Mesendoderm (in vitro differentiated cells): Measurements from ENCODE around the gene DNAJA3.

Experiments
- DNase-seq: peaks from one replicate; pipeline ENCODE4 v3.0.0; 2013
- H2AK5ac ChIP-seq: 2 replicates; pipeline ENCODE4 v1.6.1; 2013; ENCODE audit warnings: low read length, inconsistent platforms
- H2BK120ac ChIP-seq: 2 replicates; pipeline ENCODE4 v1.6.1; 2013; ENCODE audit warnings: low read depth, mild to moderate bottlenecking, low read length, moderate library complexity, mixed read lengths
- H2BK15ac ChIP-seq: replicated peaks from 2 replicates; pipeline ENCODE4 v1.6.1; 2013; ENCODE audit warnings: low read depth, mild to moderate bottlenecking, moderate library complexity
- H2BK5ac ChIP-seq: 2 replicates; pipeline ENCODE4 v1.6.1; 2013; ENCODE audit warnings: low read length, inconsistent platforms
- H3K18ac ChIP-seq: 2 replicates; pipeline ENCODE4 v1.6.1; 2013; ENCODE audit warnings: mild to moderate bottlenecking, low read length, mixed read lengths
- H3K23ac ChIP-seq: one replicate; pipeline ENCODE4 v1.6.1; 2013; ENCODE audit warnings: low read length
- H3K27ac ChIP-seq: 2 replicates; pipeline ENCODE4 v1.5.1; 2013; ENCODE audit warnings: low read depth, mild to moderate bottlenecking, inconsistent platforms, low read length, moderate library complexity
- H3K27me3 ChIP-seq: 2 replicates; pipeline ENCODE4 v1.6.1; 2013; ENCODE audit warnings: low read length, control low read depth, mild to moderate bottlenecking, inconsistent platforms; ENCODE audit not compliant: insufficient read depth, poor library complexity
- H3K36me3 ChIP-seq: 2 replicates; pipeline ENCODE4 v1.6.1; 2013; ENCODE audit warnings: low read length, inconsistent platforms; ENCODE audit not compliant: control insufficient read depth, insufficient read depth
- H3K4ac ChIP-seq: one replicate; pipeline ENCODE4 v1.6.1; 2013; ENCODE audit warnings: low read depth, mild to moderate bottlenecking, low read length, moderate library complexity
- H3K4me1 ChIP-seq: 2 replicates; pipeline ENCODE4 v1.6.1; 2013; ENCODE audit warnings: low read depth, low read length, inconsistent platforms; ENCODE audit not compliant: control insufficient read depth
- H3K4me2 ChIP-seq: 2 replicates; pipeline ENCODE4 v1.6.1; 2013; ENCODE audit warnings: low read length
- H3K4me3 ChIP-seq: 2 replicates; pipeline ENCODE4 v1.5.1; 2013; ENCODE audit warnings: mild to moderate bottlenecking, low read length
- H3K56ac ChIP-seq: one replicate; pipeline ENCODE4 v1.6.1; 2013; ENCODE audit warnings: low read length
- H3K79me1 ChIP-seq: 2 replicates; pipeline ENCODE4 v1.6.1; 2013; ENCODE audit warnings: low read length, inconsistent platforms
- H3K79me2 ChIP-seq: 2 replicates; pipeline ENCODE4 v1.6.1; 2013; ENCODE audit warnings: mild to moderate bottlenecking, low read length; ENCODE audit not compliant: control insufficient read depth, insufficient read depth
- H3K9ac ChIP-seq: 2 replicates; pipeline ENCODE4 v1.6.1; 2013; ENCODE audit warnings: low read length, inconsistent platforms
- H4K5ac ChIP-seq: one replicate; pipeline ENCODE4 v1.6.1; 2013; ENCODE audit warnings: low read length
- H4K8ac ChIP-seq: one replicate; pipeline ENCODE4 v1.6.1; 2013; ENCODE audit warnings: low read depth, mild to moderate bottlenecking, control low read depth, low read length, moderate library complexity
- WGBS: extraction: QIAGEN DNeasy Blood & Tissue Kit; methylation state at CpG from one replicate; pipeline ENCODE4 v1.1.7; 2013; ENCODE audit warnings: low lambda C conversion rate, missing lambda C conversion rate; ENCODE audit not compliant: insufficient coverage; ENCODE audit errors: extremely low coverage; 5-methylcytosine and 5-hydroxymethylcytosine counted together

The DNAJA3 gene

GRCh38 chr16:4383591-4384444 lies 41.9 kb upstream of the DNAJA3 start:
- H3K4me2 ChIP-seq, result no peak overlapping the region
- H3K36me3 ChIP-seq, result no peaks in the 10 kb centered on the region
- H4K8ac ChIP-seq, result no peak overlapping the region
- no peak overlapping the region for H2BK15ac ChIP-seq
- H3K4me3 ChIP-seq, result no peak overlapping the region
- no peaks in the 10 kb centered on the region for H3K79me2 ChIP-seq
- DNase-seq, result no peak
- H3K27ac ChIP-seq, result no peak overlapping the region
- H2BK5ac ChIP-seq, result no peak overlapping the region
- peaks cover 4% of the 10 kb centered on the region for H3K4me1 ChIP-seq
- no peak overlapping the region for H2AK5ac ChIP-seq
- H3K27me3 ChIP-seq, result no peaks in the 10 kb centered on the region
- no peaks in the 10 kb centered on the region for H3K79me1 ChIP-seq
- no CpG with 5 or more reads among the region's 12 CpGs for WGBS
- H3K9ac ChIP-seq, result no peak overlapping the region
- H3K23ac ChIP-seq, result no peak overlapping the region
- H2BK120ac ChIP-seq, result no peak overlapping the region
- no peak overlapping the region for H3K4ac ChIP-seq
- no peak overlapping the region for H3K18ac ChIP-seq
- no peak overlapping the region for H4K5ac ChIP-seq
- H3K56ac ChIP-seq, result no peak overlapping the region

GRCh38 chr16:4384509-4384942 lies 41.1 kb upstream of the DNAJA3 start:
- no peaks in the 10 kb centered on the region for H3K79me2 ChIP-seq
- H3K4me1 ChIP-seq, result peaks cover 6% of the 10 kb centered on the region
- H3K56ac ChIP-seq, result no peak overlapping the region
- H3K4me3 ChIP-seq, result no peak overlapping the region
- DNase-seq, result no peak
- H4K8ac ChIP-seq, result no peak overlapping the region
- no peak overlapping the region for H2BK120ac ChIP-seq
- H3K9ac ChIP-seq, result no peak overlapping the region
- no CpG with 5 or more reads among the region's 20 CpGs for WGBS
- H3K36me3 ChIP-seq, result no peaks in the 10 kb centered on the region
- no peak overlapping the region for H3K4ac ChIP-seq
- no peaks in the 10 kb centered on the region for H3K27me3 ChIP-seq
- no peak overlapping the region for H2BK5ac ChIP-seq
- no peak overlapping the region for H3K23ac ChIP-seq
- no peaks in the 10 kb centered on the region for H3K79me1 ChIP-seq
- no peak overlapping the region for H3K4me2 ChIP-seq
- H2BK15ac ChIP-seq, result no peak overlapping the region
- no peak overlapping the region for H4K5ac ChIP-seq
- no peak overlapping the region for H3K27ac ChIP-seq
- no peak overlapping the region for H3K18ac ChIP-seq
- no peak overlapping the region for H2AK5ac ChIP-seq

GRCh38 chr16:4385066-4385788 lies 40.4 kb upstream of the DNAJA3 start:
- no peak overlapping the region for H2BK120ac ChIP-seq
- H3K79me1 ChIP-seq, result no peaks in the 10 kb centered on the region
- H3K79me2 ChIP-seq, result no peaks in the 10 kb centered on the region
- no peak for DNase-seq
- no peak overlapping the region for H2BK5ac ChIP-seq
- H4K5ac ChIP-seq, result no peak overlapping the region
- H3K4ac ChIP-seq, result no peak overlapping the region
- no peak overlapping the region for H2BK15ac ChIP-seq
- no peak overlapping the region for H3K4me2 ChIP-seq
- peaks cover 6% of the 10 kb centered on the region for H3K4me1 ChIP-seq
- H3K27ac ChIP-seq, result no peak overlapping the region
- no peak overlapping the region for H3K4me3 ChIP-seq
- no peak overlapping the region for H3K9ac ChIP-seq
- WGBS, result no CpG with 5 or more reads among the region's 20 CpGs
- H3K23ac ChIP-seq, result no peak overlapping the region
- no peaks in the 10 kb centered on the region for H3K36me3 ChIP-seq
- no peak overlapping the region for H3K56ac ChIP-seq
- no peak overlapping the region for H4K8ac ChIP-seq
- no peak overlapping the region for H3K18ac ChIP-seq
- H2AK5ac ChIP-seq, result no peak overlapping the region
- no peaks in the 10 kb centered on the region for H3K27me3 ChIP-seq

DNA sequence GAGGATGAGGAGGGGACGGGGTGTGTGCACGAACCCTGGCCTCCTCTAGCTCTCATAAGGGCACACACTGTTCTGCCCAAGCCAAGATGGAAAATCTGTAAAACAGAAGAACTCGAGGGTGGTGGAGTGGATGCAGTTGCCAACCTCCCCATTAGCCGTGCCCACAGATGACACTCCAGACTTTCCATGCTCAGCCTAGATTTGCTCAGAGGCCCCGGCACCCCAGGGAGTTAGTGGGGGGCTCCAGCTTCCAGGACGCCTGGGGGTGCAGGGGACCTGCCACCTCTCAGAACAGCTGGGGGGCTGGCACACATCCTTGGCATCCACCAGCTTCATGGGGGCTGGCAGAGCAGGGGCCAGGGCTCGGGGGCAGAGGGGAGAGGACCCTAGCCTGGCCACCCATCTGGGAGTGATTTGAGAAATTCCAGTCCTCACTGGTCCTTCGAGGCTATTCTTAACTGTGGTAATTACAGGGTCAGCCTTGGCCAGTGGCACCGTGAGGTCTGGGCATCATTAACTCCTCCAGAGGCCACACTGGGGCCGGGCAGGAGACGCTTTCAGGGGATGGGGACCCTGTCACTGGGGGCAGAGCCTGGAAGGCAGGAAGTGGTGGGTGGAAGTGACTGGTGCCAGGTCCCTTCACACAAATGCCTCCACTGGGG lies 39.7 kb upstream of the DNAJA3 start:
- DNase-seq, result no peak
- Histone ChIP-seq H3K9ac (no peak overlapping the region), H3K79me2 (no peaks in the 10 kb centered on the region), H3K27me3 (no peaks in the 10 kb centered on the region), H3K4me1 (peaks cover 6% of the 10 kb centered on the region), H2BK15ac (no peak overlapping the region), H3K56ac (no peak overlapping the region), H4K8ac (no peak overlapping the region), H3K27ac (no peak overlapping the region), H3K4me3 (no peak overlapping the region), H3K23ac (no peak overlapping the region), H2BK120ac (no peak overlapping the region), H2BK5ac (no peak overlapping the region), H2AK5ac (no peak overlapping the region), H4K5ac (no peak overlapping the region), H3K18ac (no peak overlapping the region), H3K36me3 (no peaks in the 10 kb centered on the region), H3K79me1 (no peaks in the 10 kb centered on the region), H3K4ac (no peak overlapping the region), H3K4me2 (no peak overlapping the region)
- WGBS, result no CpG with 5 or more reads among the region's 11 CpGs

DNA sequence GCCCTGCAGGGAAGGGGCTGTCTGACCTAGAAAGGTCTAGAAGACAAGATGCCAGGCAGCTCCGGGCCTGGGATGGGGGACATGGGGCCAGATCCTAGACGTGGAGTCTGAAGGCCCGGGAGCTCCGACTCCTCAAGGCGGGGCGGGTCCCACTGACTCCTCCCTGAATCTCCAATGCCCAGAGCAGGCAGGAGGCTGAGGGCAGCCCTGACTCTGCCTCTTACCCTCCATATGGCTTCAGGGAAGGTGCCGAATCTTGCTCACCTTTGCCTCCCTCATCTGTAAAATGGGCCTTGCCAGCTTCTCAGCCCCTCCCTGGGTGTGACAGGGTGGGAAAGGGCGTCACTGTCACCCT lies 39.2 kb upstream of the DNAJA3 start:
- WGBS, result no CpG with 5 or more reads among the region's 8 CpGs

More for the DNA sequence above, 39.2 kb upstream of the DNAJA3 start:
- no peak overlapping the region for H3K27ac ChIP-seq
- no peak overlapping the region for H3K23ac ChIP-seq
- H3K36me3 ChIP-seq, result no peaks in the 10 kb centered on the region
- no peak overlapping the region for H4K8ac ChIP-seq
- H2BK120ac ChIP-seq, result no peak overlapping the region
- no peak overlapping the region for H3K4me3 ChIP-seq
- no peak overlapping the region for H2BK15ac ChIP-seq
- H3K18ac ChIP-seq, result no peak overlapping the region
- no peak overlapping the region for H3K4me2 ChIP-seq
- no peak for DNase-seq
- no peak overlapping the region for H2BK5ac ChIP-seq
- no peaks in the 10 kb centered on the region for H3K79me2 ChIP-seq
- peaks cover 6% of the 10 kb centered on the region for H3K4me1 ChIP-seq
- H3K9ac ChIP-seq, result no peak overlapping the region
- H4K5ac ChIP-seq, result no peak overlapping the region
- no peaks in the 10 kb centered on the region for H3K27me3 ChIP-seq
- no peaks in the 10 kb centered on the region for H3K79me1 ChIP-seq
- H3K56ac ChIP-seq, result no peak overlapping the region
- no peak overlapping the region for H3K4ac ChIP-seq
- no peak overlapping the region for H2AK5ac ChIP-seq
